ENCODE measurements around the gene AFMID.

Gene AFMID

DNA sequence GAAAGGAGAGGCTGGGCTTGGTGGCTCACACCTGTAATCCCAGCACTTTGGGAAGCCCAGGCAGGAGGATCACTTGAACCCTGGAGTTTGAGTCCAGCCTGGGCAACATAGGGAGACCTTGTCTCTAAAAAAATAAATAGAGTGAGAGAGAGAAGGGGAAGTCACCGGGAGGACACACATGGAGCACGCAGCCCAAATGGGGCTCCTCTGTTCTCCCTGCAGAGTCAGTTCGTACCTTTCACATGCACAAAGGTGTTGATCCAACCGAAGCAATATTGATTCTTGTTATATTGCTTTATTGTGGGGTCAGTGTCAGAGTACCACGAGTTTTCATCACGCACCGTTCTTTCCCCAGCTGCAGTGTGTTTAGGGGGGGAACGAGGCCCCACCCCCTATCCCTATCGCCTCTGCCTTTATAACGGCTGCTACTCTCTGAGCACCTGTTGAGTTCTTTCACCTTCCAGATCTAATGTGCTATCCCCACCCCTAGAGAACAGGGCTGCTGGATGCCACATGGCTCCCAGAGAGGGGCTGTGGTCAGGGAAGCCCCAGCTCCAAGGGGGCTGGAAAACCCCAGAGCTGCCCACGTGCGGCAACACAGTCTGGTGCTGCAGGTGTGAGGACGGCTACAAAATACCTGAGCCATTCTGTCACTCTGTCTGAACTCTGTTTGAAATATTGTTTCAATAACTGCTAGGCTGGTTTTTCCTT is 43.2 kb downstream of the AFMID start:
- DNase-seq (ENCODE audit: extremely low spot score) = no peak
- ChIA-PET CTCF (no interaction called here), POLR2A (no interaction called here)
- TF ChIP-seq, protein P1, sequence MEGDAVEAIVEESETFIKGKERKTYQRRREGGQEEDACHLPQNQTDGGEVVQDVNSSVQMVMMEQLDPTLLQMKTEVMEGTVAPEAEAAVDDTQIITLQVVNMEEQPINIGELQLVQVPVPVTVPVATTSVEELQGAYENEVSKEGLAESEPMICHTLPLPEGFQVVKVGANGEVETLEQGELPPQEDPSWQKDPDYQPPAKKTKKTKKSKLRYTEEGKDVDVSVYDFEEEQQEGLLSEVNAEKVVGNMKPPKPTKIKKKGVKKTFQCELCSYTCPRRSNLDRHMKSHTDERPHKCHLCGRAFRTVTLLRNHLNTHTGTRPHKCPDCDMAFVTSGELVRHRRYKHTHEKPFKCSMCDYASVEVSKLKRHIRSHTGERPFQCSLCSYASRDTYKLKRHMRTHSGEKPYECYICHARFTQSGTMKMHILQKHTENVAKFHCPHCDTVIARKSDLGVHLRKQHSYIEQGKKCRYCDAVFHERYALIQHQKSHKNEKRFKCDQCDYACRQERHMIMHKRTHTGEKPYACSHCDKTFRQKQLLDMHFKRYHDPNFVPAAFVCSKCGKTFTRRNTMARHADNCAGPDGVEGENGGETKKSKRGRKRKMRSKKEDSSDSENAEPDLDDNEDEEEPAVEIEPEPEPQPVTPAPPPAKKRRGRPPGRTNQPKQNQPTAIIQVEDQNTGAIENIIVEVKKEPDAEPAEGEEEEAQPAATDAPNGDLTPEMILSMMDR (IDR thresholded peaks at IDR 0.05; ENCODE audit: control extremely low read depth, extremely low read depth, low read depth, missing control alignments) = no peak

DNA sequence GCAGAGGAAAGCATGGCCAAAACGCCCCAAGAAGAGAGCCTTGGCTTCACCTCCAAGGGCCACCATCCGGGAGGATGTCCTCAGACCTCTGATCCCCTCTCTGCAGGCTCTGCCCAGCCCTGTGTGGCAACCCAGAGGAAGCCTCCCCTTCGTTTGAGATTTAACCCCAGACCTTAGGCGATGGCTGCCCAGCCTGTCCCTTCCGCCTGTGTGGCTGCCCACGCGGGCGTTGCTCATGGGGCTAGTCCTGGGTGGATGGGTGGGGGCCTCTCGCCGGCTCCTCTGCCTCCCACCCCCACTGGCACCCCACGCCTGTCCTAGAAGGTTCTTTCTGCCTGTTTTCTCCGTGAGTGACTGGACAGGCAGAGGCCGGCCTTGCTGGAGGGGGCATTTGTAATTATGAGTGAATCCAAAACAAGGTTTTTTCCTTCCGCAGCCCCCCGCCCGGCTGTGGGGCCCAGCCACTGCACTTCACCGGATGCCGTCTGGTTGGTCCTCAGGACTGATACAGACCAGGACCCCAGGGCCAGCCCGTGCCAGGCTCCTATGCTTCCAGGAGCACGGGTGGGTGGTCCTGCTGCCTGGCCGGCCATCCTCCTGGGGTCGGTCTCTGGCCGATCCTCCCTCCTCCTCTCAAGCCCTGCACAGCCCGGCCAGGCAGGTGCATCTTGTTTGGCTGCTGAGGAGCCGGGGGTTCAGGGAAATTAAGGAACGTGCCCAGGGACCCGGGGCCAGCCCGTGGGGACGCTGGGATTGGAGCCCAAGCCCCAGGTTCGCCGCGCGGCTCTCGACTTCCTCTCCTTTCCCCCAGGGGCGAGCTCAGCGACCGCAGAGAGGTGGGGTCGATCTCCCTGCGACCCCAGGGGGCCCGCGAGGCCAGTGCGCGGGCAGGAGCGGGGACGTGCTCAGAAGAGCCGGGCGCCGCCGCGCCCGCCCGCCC is 44.1 kb downstream of the AFMID start, which contains the start of gene TMEM235:
Gene TMEM235 (plus strand): TSS at position 636 of the 940 bp plus-strand sequence. CDS start 393 bp downstream, outside the sequence.
- TF ChIP-seq, protein P1 (IDR thresholded peaks at IDR 0.05; ENCODE audit: control extremely low read depth, extremely low read depth, low read depth, missing control alignments) = no peak
- CTCF ChIA-PET = interaction anchor here (2.0 kb wide), 1 partner anchor 19 kb away, joined by 7 read pairs; no protein-coding TSS in a partner anchor
- POLR2A ChIA-PET = no interaction called here
- DNase-seq (ENCODE audit: extremely low spot score) = no peak

DNA sequence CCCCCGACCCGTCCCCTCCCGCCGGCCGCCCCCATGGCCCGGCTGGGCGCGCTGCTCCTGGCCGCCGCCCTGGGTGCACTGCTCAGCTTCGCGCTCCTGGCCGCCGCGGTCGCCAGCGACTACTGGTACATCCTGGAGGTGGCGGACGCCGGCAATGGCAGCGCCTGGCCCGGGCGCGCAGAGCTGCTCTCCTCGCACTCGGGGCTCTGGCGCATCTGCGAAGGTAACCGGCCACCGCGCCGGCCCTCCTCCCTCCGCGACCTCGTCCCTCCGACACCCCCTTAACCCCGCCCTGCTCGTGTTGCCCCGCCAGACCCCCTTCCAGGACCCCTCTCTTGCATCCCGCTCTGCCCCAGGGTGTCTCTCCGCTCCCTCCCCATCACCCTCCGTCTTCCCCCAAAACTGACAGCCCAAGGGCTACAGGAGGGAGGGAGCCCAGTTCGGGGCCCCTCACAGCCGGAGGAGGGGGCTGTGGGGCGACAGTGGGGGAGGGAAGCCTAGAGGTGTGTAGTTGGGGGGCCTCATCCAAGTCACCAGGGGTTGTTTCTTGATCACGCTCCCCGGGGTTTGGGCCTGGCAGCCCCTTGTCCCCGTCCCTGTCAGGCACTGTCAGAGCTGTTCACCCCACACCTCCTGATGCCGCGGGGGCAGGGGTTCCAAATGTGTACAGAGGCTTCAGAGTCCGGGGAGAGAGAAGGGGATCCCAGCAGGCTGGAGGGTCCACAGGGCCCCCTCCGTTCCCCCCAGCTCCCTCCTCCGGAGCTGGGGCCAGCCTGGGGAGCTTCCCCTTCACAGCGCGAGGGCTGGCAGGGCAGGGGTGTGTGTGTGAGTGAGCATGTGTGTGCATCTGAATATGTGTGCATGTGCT is 45.1 kb downstream of the AFMID start:
- TF ChIP-seq, protein P1 (IDR thresholded peaks at IDR 0.05; ENCODE audit: control extremely low read depth, extremely low read depth, low read depth, missing control alignments) = peak; percentile 4
- DNase-seq (ENCODE audit: extremely low spot score) = no peak
- CTCF ChIA-PET = interaction anchor here (2.0 kb wide), 1 partner anchor 18 kb away, joined by 7 read pairs; no protein-coding TSS in a partner anchor
- POLR2A ChIA-PET = no interaction called here

DNA sequence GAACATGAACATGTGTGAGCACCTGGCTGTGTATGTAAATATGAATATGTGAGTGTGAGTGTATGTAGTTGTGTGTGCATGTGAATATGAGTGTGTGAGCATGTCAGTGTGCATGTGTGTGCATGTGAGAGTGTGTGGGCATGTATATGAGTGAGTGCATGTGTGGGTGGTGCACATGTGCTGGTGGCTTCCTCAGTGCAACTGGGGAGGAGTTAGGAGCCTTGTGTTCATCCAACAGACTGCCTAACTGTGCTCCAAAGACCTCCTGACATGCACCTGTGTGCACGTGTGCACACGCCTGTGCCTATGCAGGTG is 45.7 kb downstream of the AFMID start:
- TF ChIP-seq, protein P1 (IDR thresholded peaks at IDR 0.05; ENCODE audit: control extremely low read depth, extremely low read depth, low read depth, missing control alignments) = no peak

DNA sequence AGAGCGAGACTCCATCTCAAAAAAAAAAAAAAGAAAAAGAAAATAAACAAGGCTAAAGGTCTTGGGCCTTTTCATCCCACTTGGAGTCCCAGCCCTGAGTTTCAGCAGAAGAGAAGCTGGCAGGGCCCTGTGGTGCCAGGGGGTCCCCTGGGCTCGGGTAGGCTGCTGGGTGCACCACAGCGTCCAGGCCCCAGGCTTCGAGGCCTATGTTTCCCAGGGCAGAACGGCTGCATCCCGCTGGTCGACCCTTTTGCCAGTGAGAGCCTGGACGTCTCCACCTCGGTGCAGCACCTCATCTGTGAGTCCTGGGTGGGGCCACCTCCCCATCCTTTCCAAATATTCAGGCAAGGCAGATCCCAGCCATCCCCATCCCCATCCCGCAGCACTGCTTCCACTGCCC is 46.5 kb downstream of the AFMID start:
- ChIA-PET POLR2A (no interaction called here), CTCF (interaction anchor here (1.6 kb wide), 2 partner anchors 11 to 17 kb away, joined by 4 to 5 read pairs; no protein-coding TSS in a partner anchor)
- TF ChIP-seq, protein P1 (IDR thresholded peaks at IDR 0.05; ENCODE audit: control extremely low read depth, extremely low read depth, low read depth, missing control alignments) = no peak
- no peak for DNase-seq (ENCODE audit: extremely low spot score)

More for the DNA sequence above, 45.7 kb downstream of the AFMID start:
- ChIA-PET CTCF (interaction anchor here (2.0 kb wide), 1 partner anchor 18 kb away, joined by 7 read pairs; no protein-coding TSS in a partner anchor), POLR2A (no interaction called here)
- DNase-seq (ENCODE audit: extremely low spot score) = no peak
